EL (cell line): ENCODE data around the gene TTLL11.

Source experiments
- DNase-seq: peaks from one replicate; pipeline ENCODE4 v3.0.0-alpha.2; 2016

The TTLL11 gene

GRCh38 chr9:121844562-121844961 is 248.5 kb downstream of the TTLL11 start:
- no peak for DNase-seq

GRCh38 chr9:121844098-121844497 is 249.0 kb downstream of the TTLL11 start:
- DNase-seq, result no peak

GRCh38 chr9:121842612-121842978 is 250.5 kb downstream of the TTLL11 start:
- DNase-seq, result peak; percentile 71

- DNase-seq, result peak; percentile 41
Measured at GRCh38 chr9:121841771-121842611, 251.1 kb downstream of the TTLL11 start.

GRCh38 chr9:121840838-121841760 is 252.0 kb downstream of the TTLL11 start:
- no peak for DNase-seq

- no peak for DNase-seq
Measured at GRCh38 chr9:121839726-121840500, 253.2 kb downstream of the TTLL11 start.

GRCh38 chr9:121838746-121839669 is 254.1 kb downstream of the TTLL11 start:
- no peak for DNase-seq

- DNase-seq, result no peak
Measured at GRCh38 chr9:121837113-121837961, 255.8 kb downstream of the TTLL11 start.

- DNase-seq, result no peak
Measured at GRCh38 chr9:121836366-121836885, 256.7 kb downstream of the TTLL11 start.

GRCh38 chr9:121835587-121836365 is 257.3 kb downstream of the TTLL11 start:
- DNase-seq, result no peak

- DNase-seq, result no peak
Measured at GRCh38 chr9:121833061-121833460, 260.0 kb downstream of the TTLL11 start.

GRCh38 chr9:121831869-121832268 is 261.2 kb downstream of the TTLL11 start:
- no peak for DNase-seq

GRCh38 chr9:121830441-121831140 is 262.5 kb downstream of the TTLL11 start:
- no peak for DNase-seq

- DNase-seq, result no peak
Measured at GRCh38 chr9:121827251-121827967, 265.7 kb downstream of the TTLL11 start.

- DNase-seq, result no peak
Measured at GRCh38 chr9:121826711-121827110, 266.4 kb downstream of the TTLL11 start.

- DNase-seq, result no peak
Measured at GRCh38 chr9:121825031-121825691, 267.9 kb downstream of the TTLL11 start.

- no peak for DNase-seq
Measured at GRCh38 chr9:121824651-121825030, 268.5 kb downstream of the TTLL11 start.
